H1 (cell line): ENCODE measurements around the gene RIBC1.

Experiments
- CTCF ChIP-seq, 3 experiments: IDR thresholded peaks; 1 replicate in 2 of 3; 2 replicates in 1 of 3; pipeline versions ENCODE4 v1.5.1 to v1.6.1; 2011; ENCODE audit warnings: low read length in 3 of 3, mild to moderate bottlenecking in 3 of 3, inconsistent platforms in 2 of 3, low read depth in 1 of 3, moderate library complexity in 1 of 3; ENCODE audit not compliant: insufficient read depth in 1 of 3; ENCODE audit errors: control extremely low read depth in 1 of 3
- TAF1 ChIP-seq: IDR thresholded peaks from 2 replicates; pipeline ENCODE4 v1.6.1; 2011; ENCODE audit warnings: mild to moderate bottlenecking, low read depth, low read length

- TF ChIP-seq CTCF (IDR thresholded peaks at IDR 0.05; ENCODE audit: control extremely low read depth in 1 of 3, insufficient read depth in 1 of 3, low read depth in 1 of 3, low read length in 3 of 3), result no peak
- TF ChIP-seq TAF1, result no peak
Measured at GRCh38 chrX:53421125-53421524, 1.5 kb upstream of the RIBC1 start.
